Uterus (tissue), 4 donors: ENCODE measurements around the gene BNC2. TPM values are rescaled to one million over a fixed set of nuclear protein-coding genes. Genes with fewer than 3 reads are reported as not detected.
"Not testable (repeated sequence)": the region's sequence is repeated elsewhere in the genome, so short reads cannot be mapped to it uniquely, and the experiment has no call there.

Experiments
- DNase-seq, 2 donors: peaks; one replicate each; pipeline ENCODE4 v3.0.0-alpha.2; 2019 to 2020
- H3K27ac ChIP-seq, 2 donors: fragments of 200-600 bp; sonication (generic); 1 replicate in 1 of 2; 2 replicates in 1 of 2; pipeline ENCODE4 v1.5.1; 2016 to 2018
- H3K27me3 ChIP-seq, 2 donors: fragments of 200-600 bp; sonication (generic); one replicate each; pipeline ENCODE4 v1.5.1; 2018 to 2019; ENCODE audit warnings: control low read depth in 1 of 2
- H3K36me3 ChIP-seq, 2 donors: fragments of 200-600 bp; sonication (generic); one replicate each; pipeline ENCODE4 v1.5.1; 2019; ENCODE audit warnings: control low read depth in 1 of 2
- H3K4me1 ChIP-seq, 2 donors: fragments of 200-600 bp; sonication (generic); one replicate each; pipeline ENCODE4 v1.5.1; 2018 to 2019; ENCODE audit warnings: control low read depth in 1 of 2
- H3K4me3 ChIP-seq, 2 donors: fragments of 200-600 bp; sonication (generic); 1 replicate in 1 of 2; 2 replicates in 1 of 2; pipeline ENCODE4 v1.5.1; 2018 to 2019; ENCODE audit warnings: mild to moderate bottlenecking in 1 of 2
- H3K9me3 ChIP-seq, 2 donors: fragments of 200-600 bp; sonication (generic); one replicate each; pipeline ENCODE4 v1.5.1; 2019; ENCODE audit warnings: control low read depth in 1 of 2
- POLR2A ChIP-seq, 2 donors: fragments of 450-650 bp; IDR thresholded peaks; one replicate each; pipeline ENCODE4 v1.6.1; 2016; ENCODE audit warnings: antibody characterized with exemption in 2 of 2, mild to moderate bottlenecking in 1 of 2, moderate library complexity in 1 of 2
- intact Hi-C: fragments of 100-400 bp; cut with DNase I; formaldehyde crosslinking; loops from one replicate; pipeline ENCODE4 v1.15.1; 2023; ENCODE audit warnings: low total_unique reads
- total RNA-seq, 4 donors: library from RNA; depleted of rRNA in 3 of 4; stranded (reverse); fragments of >200 nt in 3 of 4; gene quantifications; one replicate each; pipeline versions ENCODE4 v1.1.0 to v1.2.4, GENCODE V29; 2014 to 2023
- TF ChIP-seq, protein P1 (sequence below), 4 experiments: fragments of 200-600 bp in 2 of 4; fragments of 450-650 bp in 2 of 4; sonication (generic) in 2 of 4; IDR thresholded peaks; one replicate each; pipeline ENCODE4 v1.5.1; 2016 to 2019; ENCODE audit warnings: antibody characterized with exemption in 4 of 4, mild to moderate bottlenecking in 2 of 4, moderate library complexity in 1 of 4
- donor health status: DM: yes; HTN: yes; CAD: no.

The BNC2 gene
- total RNA-seq, 4 donors from 2014 or later: 85.9 to 293 (median 93.4) TPM

GRCh38 chr9:16885931-16886330 lies 15.5 kb upstream of the BNC2 start:
- Histone ChIP-seq H3K27ac (no peak overlapping the region), H3K4me1 (no peaks in the 10 kb centered on the region), H3K27me3 (no peaks in the 10 kb centered on the region), H3K9me3 (no peaks in the 10 kb centered on the region), H3K36me3 (no peaks in the 10 kb centered on the region), H3K4me3 (no peak overlapping the region)
- no peak for DNase-seq
- TF ChIP-seq, protein P1, sequence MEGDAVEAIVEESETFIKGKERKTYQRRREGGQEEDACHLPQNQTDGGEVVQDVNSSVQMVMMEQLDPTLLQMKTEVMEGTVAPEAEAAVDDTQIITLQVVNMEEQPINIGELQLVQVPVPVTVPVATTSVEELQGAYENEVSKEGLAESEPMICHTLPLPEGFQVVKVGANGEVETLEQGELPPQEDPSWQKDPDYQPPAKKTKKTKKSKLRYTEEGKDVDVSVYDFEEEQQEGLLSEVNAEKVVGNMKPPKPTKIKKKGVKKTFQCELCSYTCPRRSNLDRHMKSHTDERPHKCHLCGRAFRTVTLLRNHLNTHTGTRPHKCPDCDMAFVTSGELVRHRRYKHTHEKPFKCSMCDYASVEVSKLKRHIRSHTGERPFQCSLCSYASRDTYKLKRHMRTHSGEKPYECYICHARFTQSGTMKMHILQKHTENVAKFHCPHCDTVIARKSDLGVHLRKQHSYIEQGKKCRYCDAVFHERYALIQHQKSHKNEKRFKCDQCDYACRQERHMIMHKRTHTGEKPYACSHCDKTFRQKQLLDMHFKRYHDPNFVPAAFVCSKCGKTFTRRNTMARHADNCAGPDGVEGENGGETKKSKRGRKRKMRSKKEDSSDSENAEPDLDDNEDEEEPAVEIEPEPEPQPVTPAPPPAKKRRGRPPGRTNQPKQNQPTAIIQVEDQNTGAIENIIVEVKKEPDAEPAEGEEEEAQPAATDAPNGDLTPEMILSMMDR (IDR thresholded peaks at IDR 0.05): no peak
- no peak for TF ChIP-seq POLR2A (IDR thresholded peaks at IDR 0.05)
- intact Hi-C loops: no loop called here

DNA sequence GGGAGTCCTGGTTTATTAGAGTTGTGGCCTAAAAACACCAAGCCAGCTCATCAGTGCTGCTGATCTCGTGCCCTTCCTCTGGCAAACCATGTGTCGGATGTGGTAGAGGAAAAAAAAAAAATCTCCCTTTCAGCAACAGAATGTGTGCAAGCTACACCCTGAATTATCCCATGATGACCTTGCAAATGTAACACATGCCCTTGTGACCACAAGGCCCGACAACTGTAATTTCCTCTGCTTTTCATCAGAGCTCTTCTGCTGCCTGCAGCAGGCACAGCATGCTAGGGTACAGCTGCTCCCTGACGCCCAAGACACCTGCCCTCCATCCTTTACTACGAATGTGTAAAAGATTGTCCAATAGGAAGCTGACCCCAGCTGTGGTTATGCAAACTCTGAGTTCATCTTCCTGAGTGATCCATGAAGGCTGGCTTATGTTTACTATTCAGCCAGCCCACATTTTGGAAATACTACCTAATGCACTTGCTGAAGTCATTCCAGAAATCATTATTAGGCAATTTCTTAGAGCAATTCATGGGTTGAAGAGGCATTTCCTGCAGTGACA lies 14.6 kb upstream of the BNC2 start:
- no peak overlapping the region for H3K4me3 ChIP-seq
- no peaks in the 10 kb centered on the region for H3K27me3 ChIP-seq
- no peak for DNase-seq
- no peaks in the 10 kb centered on the region for H3K4me1 ChIP-seq
- no peak for TF ChIP-seq POLR2A (IDR thresholded peaks at IDR 0.05)
- H3K36me3 ChIP-seq: no peaks in the 10 kb centered on the region
- intact Hi-C loops: no loop called here
- H3K9me3 ChIP-seq: no peaks in the 10 kb centered on the region
- no peak overlapping the region for H3K27ac ChIP-seq

GRCh38 chr9:16884373-16884772 lies 13.9 kb upstream of the BNC2 start:
- no peaks in the 10 kb centered on the region for H3K36me3 ChIP-seq
- no peak overlapping the region for H3K4me3 ChIP-seq
- H3K27me3 ChIP-seq: no peaks in the 10 kb centered on the region
- intact Hi-C loops: no loop called here
- no peaks in the 10 kb centered on the region for H3K9me3 ChIP-seq
- no peak overlapping the region for H3K27ac ChIP-seq
- no peak for DNase-seq
- no peaks in the 10 kb centered on the region for H3K4me1 ChIP-seq
- TF ChIP-seq POLR2A (IDR thresholded peaks at IDR 0.05): no peak
- TF ChIP-seq, protein P1 (IDR thresholded peaks at IDR 0.05): no peak

GRCh38 chr9:16883586-16883985 lies 13.1 kb upstream of the BNC2 start:
- no peak for DNase-seq
- no peak for TF ChIP-seq POLR2A (IDR thresholded peaks at IDR 0.05)
- TF ChIP-seq, protein P1 (IDR thresholded peaks at IDR 0.05): no peak
- H3K27ac ChIP-seq: no peak overlapping the region
- no peaks in the 10 kb centered on the region for H3K4me1 ChIP-seq
- intact Hi-C loops: no loop called here
- no peaks in the 10 kb centered on the region for H3K9me3 ChIP-seq
- no peaks in the 10 kb centered on the region for H3K36me3 ChIP-seq
- no peak overlapping the region for H3K4me3 ChIP-seq
- H3K27me3 ChIP-seq: no peaks in the 10 kb centered on the region

- H3K9me3 ChIP-seq, H3K36me3 ChIP-seq, H3K4me3 ChIP-seq, H3K27ac ChIP-seq, H3K4me1 ChIP-seq, intact Hi-C loops, H3K27me3 ChIP-seq, DNase-seq: not testable (repeated sequence)
Measured at GRCh38 chr9:16882440-16882839, 12.0 kb upstream of the BNC2 start.

DNA sequence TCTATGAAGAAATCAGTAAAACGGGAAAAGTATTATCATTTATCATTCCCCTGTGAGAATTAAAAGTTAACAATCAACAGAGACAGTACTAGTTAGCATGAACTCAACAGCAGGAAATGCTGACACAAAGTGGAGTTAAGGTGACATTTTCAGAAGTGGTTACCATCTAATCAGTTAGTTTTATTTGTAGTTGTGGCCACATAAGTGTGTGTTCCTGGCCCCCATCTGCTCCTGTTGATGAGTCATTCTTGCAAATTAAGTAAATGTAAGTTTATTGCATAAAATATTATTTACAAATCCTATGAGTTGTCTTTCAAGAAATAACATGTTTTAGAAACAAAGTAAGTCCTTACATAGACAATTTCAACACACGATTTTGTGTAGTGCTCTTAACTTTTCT lies 8.9 kb upstream of the BNC2 start:
- intact Hi-C loops: no loop called here
- no peaks in the 10 kb centered on the region for H3K27me3 ChIP-seq
- TF ChIP-seq POLR2A (IDR thresholded peaks at IDR 0.05): no peak
- TF ChIP-seq, protein P1 (IDR thresholded peaks at IDR 0.05): no peak
- no peak overlapping the region for H3K27ac ChIP-seq
- no peak for DNase-seq
- H3K4me1 ChIP-seq: no peaks in the 10 kb centered on the region
- no peak overlapping the region for H3K4me3 ChIP-seq
- no peaks in the 10 kb centered on the region for H3K36me3 ChIP-seq
- no peaks in the 10 kb centered on the region for H3K9me3 ChIP-seq
